HepG2 (cell line): ENCODE measurements around the gene P2RX2. TPM values are rescaled to one million over a fixed set of nuclear protein-coding genes. Genes with fewer than 3 reads are reported as not detected.

Experiments
- ATAC-seq: fragments of 200-7000 bp; cut with Tn5 transposase; 3 replicates; pipeline ENCODE4 v1.9.1; 2020; ENCODE audit warnings: mild to moderate bottlenecking, moderate library complexity
- BruUV-seq: library from RNA; stranded (reverse); fragments of 400-500 nt; replicated peaks from 2 replicates; lab custom pipeline; 2021; lab: Mats Ljungman, UMichigan
- CTCF ChIA-PET: fragments of 300-600 bp; formaldehyde crosslinking; extraction: SDS; loops from one replicate; lab custom pipeline; 2021; ENCODE audit warnings: low total read pairs, inconsistent platforms, low intra/inter-chr PET ratio; lab: Yijun Ruan, JAX
- POLR2A ChIA-PET: fragments of 350-600 bp; sonication (Branson Sonifier 250); formaldehyde crosslinking; loops from one replicate; lab custom pipeline; 2020; ENCODE audit warnings: antibody characterized with exemption, inconsistent platforms; lab: Yijun Ruan, JAX
- DNase-seq: peaks from one replicate; pipeline ENCODE4 v3.0.0-alpha.2; 2015; ENCODE audit warnings: low spot score
- FAIRE-seq: peaks from 3 replicates; lab custom pipeline; 2011; peaks lifted over from hg19 to GRCh38; lab: Jason Lieb, UNC
- H2AFZ ChIP-seq: one replicate; pipeline ENCODE4 v1.6.1; 2011; ENCODE audit warnings: low read length, inconsistent platforms
- H3K27ac ChIP-seq: fragments of 300-600 bp; 3 replicates; pipeline ENCODE4 v1.8.0; 2011; ENCODE audit warnings: mixed run types, mild to moderate bottlenecking, mixed read lengths, low read length, inconsistent platforms; ENCODE audit not compliant: insufficient read depth; ENCODE audit errors: extremely low read length
- H3K27me3 ChIP-seq, 2 experiments: fragments of 200-600 bp in 1 of 2; 2 replicates in 1 of 2; 3 replicates in 1 of 2; pipeline versions ENCODE4 v1.6.0 to v1.8.0; 2011; ENCODE audit warnings: low read length in 2 of 2, mild to moderate bottlenecking in 2 of 2, moderate library complexity in 2 of 2, inconsistent platforms in 1 of 2; ENCODE audit not compliant: insufficient read depth in 2 of 2, control insufficient read depth in 1 of 2
- H3K36me3 ChIP-seq, 2 experiments: fragments of 200-600 bp in 1 of 2; replicated peaks in 1 of 2; 2 replicates in 1 of 2; 3 replicates in 1 of 2; pipeline versions ENCODE4 v1.5.1 to v1.8.0; 2011; ENCODE audit warnings: low read length in 2 of 2, inconsistent platforms in 1 of 2; ENCODE audit not compliant: insufficient read depth in 2 of 2, control insufficient read depth in 1 of 2
- H3K4me1 ChIP-seq: 2 replicates; pipeline ENCODE4 v1.5.1; 2012; ENCODE audit warnings: low read length, inconsistent platforms; ENCODE audit not compliant: insufficient read depth
- H3K4me2 ChIP-seq: 2 replicates; pipeline ENCODE4 v1.6.0; 2011; ENCODE audit warnings: low read depth, low read length, inconsistent platforms
- H3K4me3 ChIP-seq, 3 experiments: fragments of 200-600 bp in 1 of 3; sonication (generic), shearing (Covaris generic) in 1 of 3; replicated peaks in 1 of 3; 2 replicates each; pipeline ENCODE4 v1.5.1; 2011 to 2016; ENCODE audit warnings: low read length in 3 of 3, inconsistent platforms in 2 of 3, low read depth in 2 of 3, mild to moderate bottlenecking in 2 of 3, control low read depth in 1 of 3, mixed read lengths in 1 of 3; ENCODE audit not compliant: insufficient read depth in 1 of 3
- H3K79me2 ChIP-seq: one replicate; pipeline ENCODE4 v1.6.1; 2011; ENCODE audit warnings: low read length, inconsistent platforms; ENCODE audit not compliant: insufficient read depth
- H3K9ac ChIP-seq: 2 replicates; pipeline ENCODE4 v1.6.0; 2011; ENCODE audit warnings: mild to moderate bottlenecking, low read depth, low read length, inconsistent platforms; ENCODE audit not compliant: insufficient read depth
- H3K9me3 ChIP-seq: 2 replicates; pipeline ENCODE4 v1.5.1; 2012; ENCODE audit warnings: mild to moderate bottlenecking, low read length
- H4K20me1 ChIP-seq: 2 replicates; pipeline ENCODE4 v1.6.0; 2011; ENCODE audit warnings: inconsistent platforms, mild to moderate bottlenecking, low read length, moderate library complexity; ENCODE audit not compliant: insufficient read depth
- AGO2 ChIP-seq: fragments of 200-400 bp; formaldehyde crosslinking; optimal IDR thresholded peaks from 2 replicates; pipeline ENCODE3; 2017; ENCODE audit warnings: mild to moderate bottlenecking, low read depth, low read length, moderate library complexity
- FOXK1 ChIP-seq: sonication (generic); formaldehyde crosslinking; IDR thresholded peaks from 2 replicates; pipeline ENCODE4 v1.4.0; 2020; ENCODE audit warnings: low read depth, missing genetic modification reagents, borderline replicate concordance
- TRIM24 ChIP-seq: sonication (generic); formaldehyde crosslinking; IDR thresholded peaks from 2 replicates; pipeline ENCODE4 v1.8.0; 2022; ENCODE audit warnings: mild to moderate bottlenecking, missing genetic modification reagents
- ZBTB7B ChIP-seq: sonication (generic); formaldehyde crosslinking; IDR thresholded peaks from 2 replicates; pipeline ENCODE4 v1.4.0; 2020; ENCODE audit warnings: missing genetic modification reagents
- ZFP90 ChIP-seq: sonication (generic); formaldehyde crosslinking; IDR thresholded peaks from 2 replicates; pipeline ENCODE4 v1.8.0; 2022; ENCODE audit warnings: missing genetic modification reagents, mild to moderate bottlenecking, inconsistent platforms, borderline replicate concordance
- ZNF260 ChIP-seq: sonication (generic); formaldehyde crosslinking; IDR thresholded peaks from 2 replicates; pipeline ENCODE4 v1.4.0; 2020; ENCODE audit warnings: missing genetic modification reagents, low read depth, mild to moderate bottlenecking, borderline replicate concordance
- ZNF772 ChIP-seq: sonication (generic); formaldehyde crosslinking; IDR thresholded peaks from 2 replicates; pipeline ENCODE4 v1.5.0; 2020; ENCODE audit warnings: mild to moderate bottlenecking, missing genetic modification reagents
- WGBS: methylation state at CpG from one replicate; pipeline ENCODE4 v1.1.6; 2017; ENCODE audit warnings: low lambda C conversion rate; 5-methylcytosine and 5-hydroxymethylcytosine counted together
- in situ Hi-C: cut with HindIII; loops from 2 replicates; pipeline ENCODE4 v1.10.0; 2017; ENCODE audit warnings: low pct_unique_long_range_greater_than_20kb; ENCODE audit not compliant: extremely low pct_ligation_motif_present
- intact Hi-C: fragments of 100-400 bp; cut with micrococcal nuclease; formaldehyde crosslinking; loops from one replicate; pipeline ENCODE4 v1.10.0; 2022; ENCODE audit not compliant: unreplicated experiment
- polyA plus RNA-seq, 8 experiments: library from polyadenylated mRNA; depleted of rRNA in 3 of 8; stranded (reverse) in 7 of 8; unstranded in 1 of 8; fragments of >200 nt; fragmentation: Illumina TruSeq in 4 of 8; extraction: Trizol in 4 of 8; gene quantifications; 2 replicates each; pipeline versions ENCODE4 v1.2.1 to v1.2.3, GENCODE V29; 2011 to 2016; ENCODE audit warnings: low read depth in 4 of 8, missing spikeins in 1 of 8, mixed read lengths in 1 of 8; ENCODE audit not compliant: insufficient read depth in 1 of 8
- total RNA-seq, 5 experiments: library from RNA; depleted of rRNA; stranded (reverse); fragments of >200 nt; fragmentation: Illumina TruSeq; extraction: Trizol; gene quantifications; 2 replicates each; pipeline ENCODE4 v1.2.3, GENCODE V29; 2016; ENCODE audit warnings: low read depth in 1 of 5
- TF ChIP-seq, protein P1 (sequence below): sonication (generic); formaldehyde crosslinking; IDR thresholded peaks from 2 replicates; pipeline ENCODE4 v1.4.0; 2020; ENCODE audit warnings: missing genetic modification reagents, borderline replicate concordance
- TF ChIP-seq, protein P2 (sequence below): IDR thresholded peaks from 2 replicates; pipeline ENCODE4 v1.6.1; 2018; ENCODE audit warnings: missing genetic modification reagents, mild to moderate bottlenecking, missing compliant biosample characterization

The P2RX2 gene
- total and polyA plus RNA-seq, 2 of the 13 experiments (the other 11 are each of a cell fraction or from before 2014, with no cell fraction given): not detected

DNA sequence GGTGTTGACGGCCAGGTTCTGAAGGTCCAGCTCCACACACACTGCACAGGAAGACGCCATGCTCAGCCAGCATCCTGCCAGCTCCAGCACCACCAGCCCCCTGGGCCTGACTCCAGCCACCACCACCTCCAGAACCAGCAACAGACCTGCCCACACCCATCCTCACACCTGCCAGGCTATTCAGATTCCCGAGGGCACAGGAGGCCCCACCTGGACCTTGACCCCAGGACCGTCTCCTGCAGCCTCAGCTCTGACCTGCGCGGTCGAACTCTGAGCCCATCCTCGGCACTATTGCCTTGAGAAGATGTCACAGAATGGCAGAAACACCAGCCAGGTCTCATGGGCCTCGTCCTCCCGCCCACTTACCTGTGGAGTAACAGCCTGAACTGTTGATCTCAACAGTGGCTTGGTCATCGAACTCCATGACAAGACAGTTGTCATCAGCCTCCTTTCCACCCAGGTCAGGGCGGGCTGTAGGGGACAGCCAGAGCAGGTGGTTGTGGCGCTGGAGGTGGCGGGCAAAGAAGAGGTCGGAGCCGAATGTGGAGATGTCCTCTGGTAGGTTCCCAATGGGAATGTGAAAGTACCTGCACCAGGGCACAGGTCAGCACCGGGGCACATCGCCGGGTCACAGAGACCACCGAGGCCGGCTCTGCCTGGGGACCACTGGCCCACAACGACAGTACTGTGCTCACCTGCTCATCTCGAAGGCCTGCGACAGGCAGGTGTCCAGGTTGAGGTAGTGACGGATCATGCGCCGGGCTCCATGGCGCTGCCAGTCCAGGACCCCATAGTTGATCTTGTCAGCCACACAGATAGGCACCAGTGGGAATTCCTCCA is 23.5 kb downstream of the P2RX2 start:
- WGBS: 99% methylated on average over 17 of the region's 28 CpGs
- DNase-seq (no peak), FAIRE-seq (no peak), ATAC-seq (no peak)
- Histone ChIP-seq H3K27ac (no peak overlapping the region), H3K79me2 (no peaks in the 10 kb centered on the region), H3K4me2 (no peak overlapping the region), H3K9me3 (no peaks in the 10 kb centered on the region), H4K20me1 (no peaks in the 10 kb centered on the region; the same call in 1 of the 2 replicates), H3K36me3 (peaks cover 29 to 63% of the 10 kb centered on the region in 2 experiments; a peak in 4 of 5 replicates), H3K9ac (no peak overlapping the region), H3K4me1 (no peaks in the 10 kb centered on the region), H2AFZ (no peak overlapping the region), H3K4me3 (no peak overlapping the region), H3K27me3 (no peaks in the 10 kb centered on the region)
- in situ Hi-C loops: no loop called here
- ChIA-PET CTCF (no interaction called here), POLR2A (no interaction called here)
- TF ChIP-seq TRIM24 (CRISPR knock-in tag) (no peak), AGO2 (peak; percentile 30)
- intact Hi-C loops: no loop called here
- BruUV-seq: no TSS peak

DNA sequence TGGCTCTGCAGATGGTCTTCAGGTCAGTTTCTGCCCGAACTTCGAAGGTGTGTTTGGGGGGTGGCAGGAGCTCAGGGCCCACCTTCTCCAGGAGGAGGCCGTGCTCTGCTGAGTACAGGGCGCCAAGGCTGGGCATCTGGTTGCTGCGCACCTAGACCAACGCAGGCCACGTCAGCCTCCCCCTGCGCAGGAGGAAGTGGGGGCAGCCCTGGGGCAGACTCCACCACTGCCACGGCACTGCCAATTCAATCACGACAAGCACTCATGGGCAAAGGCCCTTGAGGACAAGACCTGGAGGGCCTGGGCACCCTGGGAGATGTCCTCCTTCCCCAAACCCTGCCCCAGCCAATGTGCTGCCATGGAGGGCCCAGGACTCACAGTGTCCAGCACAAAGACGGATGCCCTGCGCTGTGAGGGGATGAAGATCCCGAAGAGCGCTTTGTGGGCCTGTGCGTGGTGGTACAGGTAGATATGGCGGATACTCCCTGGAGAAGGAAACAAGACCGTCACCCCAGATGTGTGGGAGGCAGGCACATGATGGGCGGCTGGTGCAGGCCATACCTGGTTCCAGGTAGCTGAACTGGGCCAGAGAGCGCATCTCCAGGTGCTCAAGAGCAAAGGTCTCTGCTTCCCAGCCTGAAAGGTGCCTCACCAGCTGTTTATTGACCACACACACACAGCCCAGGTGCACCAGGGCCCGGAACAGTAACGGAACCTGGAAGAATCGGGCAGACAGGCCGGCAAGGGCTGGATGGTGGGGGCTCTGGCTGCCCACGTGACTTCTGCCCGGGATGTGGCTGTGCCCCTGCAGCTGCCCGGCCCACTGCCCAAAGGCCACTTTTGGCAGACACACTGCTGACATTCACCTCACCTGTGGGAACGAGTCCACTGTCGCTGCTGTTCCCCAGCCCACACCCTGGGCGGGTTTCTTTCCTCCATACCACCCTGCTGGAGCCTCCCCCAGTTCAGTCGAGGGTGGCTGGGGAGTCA is 24.6 kb downstream of the P2RX2 start:
- Histone ChIP-seq H3K4me2 (no peak overlapping the region), H3K9me3 (no peaks in the 10 kb centered on the region), H2AFZ (no peak overlapping the region), H3K27me3 (no peaks in the 10 kb centered on the region), H3K27ac (no peak overlapping the region), H3K9ac (no peak overlapping the region), H4K20me1 (no peaks in the 10 kb centered on the region; the same call in 1 of the 2 replicates), H3K79me2 (no peaks in the 10 kb centered on the region), H3K4me3 (no peak overlapping the region), H3K4me1 (no peaks in the 10 kb centered on the region), H3K36me3 (peaks cover 21 to 62% of the 10 kb centered on the region in 2 experiments; a peak in 4 of 5 replicates)
- no peak for DNase-seq
- POLR2A ChIA-PET: no interaction called here
- FAIRE-seq: no peak
- ATAC-seq: no peak
- CTCF ChIA-PET: no interaction called here
- intact Hi-C loops: no loop called here
- in situ Hi-C loops: no loop called here
- WGBS: 97% methylated on average over 23 of the region's 30 CpGs
- no TSS peak for BruUV-seq
- TF ChIP-seq, protein P1, sequence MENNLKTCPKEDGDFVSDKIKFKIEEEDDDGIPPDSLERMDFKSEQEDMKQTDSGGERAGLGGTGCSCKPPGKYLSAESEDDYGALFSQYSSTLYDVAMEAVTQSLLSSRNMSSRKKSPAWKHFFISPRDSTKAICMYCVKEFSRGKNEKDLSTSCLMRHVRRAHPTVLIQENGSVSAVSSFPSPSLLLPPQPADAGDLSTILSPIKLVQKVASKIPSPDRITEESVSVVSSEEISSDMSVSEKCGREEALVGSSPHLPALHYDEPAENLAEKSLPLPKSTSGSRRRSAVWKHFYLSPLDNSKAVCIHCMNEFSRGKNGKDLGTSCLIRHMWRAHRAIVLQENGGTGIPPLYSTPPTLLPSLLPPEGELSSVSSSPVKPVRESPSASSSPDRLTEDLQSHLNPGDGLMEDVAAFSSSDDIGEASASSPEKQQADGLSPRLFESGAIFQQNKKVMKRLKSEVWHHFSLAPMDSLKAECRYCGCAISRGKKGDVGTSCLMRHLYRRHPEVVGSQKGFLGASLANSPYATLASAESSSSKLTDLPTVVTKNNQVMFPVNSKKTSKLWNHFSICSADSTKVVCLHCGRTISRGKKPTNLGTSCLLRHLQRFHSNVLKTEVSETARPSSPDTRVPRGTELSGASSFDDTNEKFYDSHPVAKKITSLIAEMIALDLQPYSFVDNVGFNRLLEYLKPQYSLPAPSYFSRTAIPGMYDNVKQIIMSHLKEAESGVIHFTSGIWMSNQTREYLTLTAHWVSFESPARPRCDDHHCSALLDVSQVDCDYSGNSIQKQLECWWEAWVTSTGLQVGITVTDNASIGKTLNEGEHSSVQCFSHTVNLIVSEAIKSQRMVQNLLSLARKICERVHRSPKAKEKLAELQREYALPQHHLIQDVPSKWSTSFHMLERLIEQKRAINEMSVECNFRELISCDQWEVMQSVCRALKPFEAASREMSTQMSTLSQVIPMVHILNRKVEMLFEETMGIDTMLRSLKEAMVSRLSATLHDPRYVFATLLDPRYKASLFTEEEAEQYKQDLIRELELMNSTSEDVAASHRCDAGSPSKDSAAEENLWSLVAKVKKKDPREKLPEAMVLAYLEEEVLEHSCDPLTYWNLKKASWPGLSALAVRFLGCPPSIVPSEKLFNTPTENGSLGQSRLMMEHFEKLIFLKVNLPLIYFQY (CRISPR knock-in tag): no peak
- TF ChIP-seq FOXK1 (CRISPR knock-in tag) (no peak), ZNF260 (CRISPR knock-in tag) (no peak), ZNF772 (no peak), ZBTB7B (no peak), ZFP90 (CRISPR knock-in tag) (no peak)
- TF ChIP-seq, protein P2, sequence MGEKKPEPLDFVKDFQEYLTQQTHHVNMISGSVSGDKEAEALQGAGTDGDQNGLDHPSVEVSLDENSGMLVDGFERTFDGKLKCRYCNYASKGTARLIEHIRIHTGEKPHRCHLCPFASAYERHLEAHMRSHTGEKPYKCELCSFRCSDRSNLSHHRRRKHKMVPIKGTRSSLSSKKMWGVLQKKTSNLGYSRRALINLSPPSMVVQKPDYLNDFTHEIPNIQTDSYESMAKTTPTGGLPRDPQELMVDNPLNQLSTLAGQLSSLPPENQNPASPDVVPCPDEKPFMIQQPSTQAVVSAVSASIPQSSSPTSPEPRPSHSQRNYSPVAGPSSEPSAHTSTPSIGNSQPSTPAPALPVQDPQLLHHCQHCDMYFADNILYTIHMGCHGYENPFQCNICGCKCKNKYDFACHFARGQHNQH (CRISPR knock-in tag): no peak
